Measurements from ENCODE around the gene GVQW3. TPM values are rescaled to one million over a fixed set of nuclear protein-coding genes. Genes with fewer than 3 reads are reported as not detected.

GVQW3 gene
- total and polyA plus RNA-seq, 2 of the 13 experiments (the other 11 are each of a cell fraction or from before 2014, with no cell fraction given) = 5.0 to 5.6 TPM

GRCh38 chr11:76444384-76445120, 63.4 kb downstream of the GVQW3 start, which contains the start of gene EMSY (continued):
- TF ChIP-seq, protein P1, sequence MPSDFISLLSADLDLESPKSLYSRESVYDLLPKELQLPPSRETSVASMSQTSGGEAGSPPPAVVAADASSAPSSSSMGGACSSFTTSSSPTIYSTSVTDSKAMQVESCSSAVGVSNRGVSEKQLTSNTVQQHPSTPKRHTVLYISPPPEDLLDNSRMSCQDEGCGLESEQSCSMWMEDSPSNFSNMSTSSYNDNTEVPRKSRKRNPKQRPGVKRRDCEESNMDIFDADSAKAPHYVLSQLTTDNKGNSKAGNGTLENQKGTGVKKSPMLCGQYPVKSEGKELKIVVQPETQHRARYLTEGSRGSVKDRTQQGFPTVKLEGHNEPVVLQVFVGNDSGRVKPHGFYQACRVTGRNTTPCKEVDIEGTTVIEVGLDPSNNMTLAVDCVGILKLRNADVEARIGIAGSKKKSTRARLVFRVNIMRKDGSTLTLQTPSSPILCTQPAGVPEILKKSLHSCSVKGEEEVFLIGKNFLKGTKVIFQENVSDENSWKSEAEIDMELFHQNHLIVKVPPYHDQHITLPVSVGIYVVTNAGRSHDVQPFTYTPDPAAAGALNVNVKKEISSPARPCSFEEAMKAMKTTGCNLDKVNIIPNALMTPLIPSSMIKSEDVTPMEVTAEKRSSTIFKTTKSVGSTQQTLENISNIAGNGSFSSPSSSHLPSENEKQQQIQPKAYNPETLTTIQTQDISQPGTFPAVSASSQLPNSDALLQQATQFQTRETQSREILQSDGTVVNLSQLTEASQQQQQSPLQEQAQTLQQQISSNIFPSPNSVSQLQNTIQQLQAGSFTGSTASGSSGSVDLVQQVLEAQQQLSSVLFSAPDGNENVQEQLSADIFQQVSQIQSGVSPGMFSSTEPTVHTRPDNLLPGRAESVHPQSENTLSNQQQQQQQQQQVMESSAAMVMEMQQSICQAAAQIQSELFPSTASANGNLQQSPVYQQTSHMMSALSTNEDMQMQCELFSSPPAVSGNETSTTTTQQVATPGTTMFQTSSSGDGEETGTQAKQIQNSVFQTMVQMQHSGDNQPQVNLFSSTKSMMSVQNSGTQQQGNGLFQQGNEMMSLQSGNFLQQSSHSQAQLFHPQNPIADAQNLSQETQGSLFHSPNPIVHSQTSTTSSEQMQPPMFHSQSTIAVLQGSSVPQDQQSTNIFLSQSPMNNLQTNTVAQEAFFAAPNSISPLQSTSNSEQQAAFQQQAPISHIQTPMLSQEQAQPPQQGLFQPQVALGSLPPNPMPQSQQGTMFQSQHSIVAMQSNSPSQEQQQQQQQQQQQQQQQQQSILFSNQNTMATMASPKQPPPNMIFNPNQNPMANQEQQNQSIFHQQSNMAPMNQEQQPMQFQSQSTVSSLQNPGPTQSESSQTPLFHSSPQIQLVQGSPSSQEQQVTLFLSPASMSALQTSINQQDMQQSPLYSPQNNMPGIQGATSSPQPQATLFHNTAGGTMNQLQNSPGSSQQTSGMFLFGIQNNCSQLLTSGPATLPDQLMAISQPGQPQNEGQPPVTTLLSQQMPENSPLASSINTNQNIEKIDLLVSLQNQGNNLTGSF (CRISPR knock-in tag; IDR thresholded peaks at IDR 0.05) = no peak
- TF ChIP-seq ZNF879 (CRISPR knock-in tag; IDR thresholded peaks at IDR 0.05) (0 out of 2 replicates have a peak, but pooled peaks have one; percentile 64), SNAPC4 (CRISPR knock-in tag; IDR thresholded peaks at IDR 0.05) (0 out of 2 replicates have a peak, but pooled peaks have one; percentile 34), ZNF772 (CRISPR knock-in tag; IDR thresholded peaks at IDR 0.05) (no peak), HNRNPUL1 (IDR thresholded peaks at IDR 0.05; ENCODE audit: low read depth, low read length) (no peak), RAD51 (IDR thresholded peaks at IDR 0.05; ENCODE audit: borderline replicate concordance) (no peak), SMAD3 (CRISPR knock-in tag; IDR thresholded peaks at IDR 0.05) (peak; percentile 82; the same call in 1 of the 2 replicates), ZNF205 (CRISPR knock-in tag; IDR thresholded peaks at IDR 0.05) (no peak), DDIT3 (CRISPR knock-in tag; IDR thresholded peaks at IDR 0.05) (no peak), GMEB2 (CRISPR knock-in tag; IDR thresholded peaks at IDR 0.05; ENCODE audit: low read depth) (peak; percentile 96), SUZ12 (IDR thresholded peaks at IDR 0.05; ENCODE audit: low read depth, low read length) (peak; percentile 71), ZNF260 (CRISPR knock-in tag; IDR thresholded peaks at IDR 0.05; ENCODE audit: borderline replicate concordance, low read depth) (no peak)
- TF ChIP-seq, protein P2, sequence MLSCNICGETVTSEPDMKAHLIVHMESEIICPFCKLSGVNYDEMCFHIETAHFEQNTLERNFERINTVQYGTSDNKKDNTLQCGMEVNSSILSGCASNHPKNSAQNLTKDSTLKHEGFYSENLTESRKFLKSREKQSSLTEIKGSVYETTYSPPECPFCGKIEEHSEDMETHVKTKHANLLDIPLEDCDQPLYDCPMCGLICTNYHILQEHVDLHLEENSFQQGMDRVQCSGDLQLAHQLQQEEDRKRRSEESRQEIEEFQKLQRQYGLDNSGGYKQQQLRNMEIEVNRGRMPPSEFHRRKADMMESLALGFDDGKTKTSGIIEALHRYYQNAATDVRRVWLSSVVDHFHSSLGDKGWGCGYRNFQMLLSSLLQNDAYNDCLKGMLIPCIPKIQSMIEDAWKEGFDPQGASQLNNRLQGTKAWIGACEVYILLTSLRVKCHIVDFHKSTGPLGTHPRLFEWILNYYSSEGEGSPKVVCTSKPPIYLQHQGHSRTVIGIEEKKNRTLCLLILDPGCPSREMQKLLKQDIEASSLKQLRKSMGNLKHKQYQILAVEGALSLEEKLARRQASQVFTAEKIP (CRISPR knock-in tag; IDR thresholded peaks at IDR 0.05; ENCODE audit: borderline replicate concordance) = no peak
